Astrocyte (in vitro differentiated cells and primary cell): ENCODE results near the gene ITFG1. TPM values are rescaled to one million over a fixed set of nuclear protein-coding genes. Genes with fewer than 3 reads are reported as not detected.
A peak's percentile ranks its signal among the peaks of the same experiment; 100 is the strongest.
"Not testable (repeated sequence)": the region's sequence is repeated elsewhere in the genome, so short reads cannot be mapped to it uniquely, and the experiment has no call there.

ENCODE experiments used
- DNase-seq: peaks from one replicate; pipeline ENCODE4 v3.0.0-alpha.2; 2010; ENCODE audit warnings: low read depth
- FAIRE-seq: peaks from 2 replicates; lab custom pipeline; 2011; peaks lifted over from hg19 to GRCh38; lab: Jason Lieb, UNC
- H2AFZ ChIP-seq: 2 replicates; pipeline ENCODE4 v1.6.0; 2012; ENCODE audit warnings: low read depth, low read length, inconsistent platforms
- H3K27ac ChIP-seq: 2 replicates; pipeline ENCODE4 v1.5.1; 2011; ENCODE audit warnings: low read depth, low read length, inconsistent platforms
- H3K27me3 ChIP-seq: 2 replicates; pipeline ENCODE4 v1.6.0; 2011; ENCODE audit warnings: low read length, inconsistent platforms; ENCODE audit not compliant: insufficient read depth
- H3K36me3 ChIP-seq: 2 replicates; pipeline ENCODE4 v1.5.1; 2011; ENCODE audit warnings: low read length, inconsistent platforms; ENCODE audit not compliant: insufficient read depth
- H3K4me1 ChIP-seq: 2 replicates; pipeline ENCODE4 v1.5.1; 2011; ENCODE audit warnings: low read length, inconsistent platforms; ENCODE audit not compliant: insufficient read depth
- H3K4me2 ChIP-seq: 2 replicates; pipeline ENCODE4 v1.6.0; 2012; ENCODE audit warnings: low read length, inconsistent platforms
- H3K4me3 ChIP-seq: 2 replicates; pipeline ENCODE4 v1.5.1; 2011; ENCODE audit warnings: low read depth, mild to moderate bottlenecking, low read length, inconsistent platforms; ENCODE audit not compliant: insufficient read depth
- H3K79me2 ChIP-seq: 2 replicates; pipeline ENCODE4 v1.6.0; 2012; ENCODE audit warnings: mild to moderate bottlenecking, low read length, inconsistent platforms; ENCODE audit not compliant: insufficient read depth
- H3K9ac ChIP-seq: 2 replicates; pipeline ENCODE4 v1.6.0; 2012; ENCODE audit warnings: mild to moderate bottlenecking, low read length, inconsistent platforms
- H3K9me3 ChIP-seq: 2 replicates; pipeline ENCODE4 v1.5.1; 2012; ENCODE audit warnings: low read depth, mild to moderate bottlenecking, low read length, inconsistent platforms; ENCODE audit not compliant: insufficient read depth
- H4K20me1 ChIP-seq: 2 replicates; pipeline ENCODE4 v1.6.0; 2012; ENCODE audit warnings: low read length, inconsistent platforms; ENCODE audit not compliant: insufficient read depth
- H3K27ac Mint-ChIP-seq: one replicate; pipeline ENCODE4 v1.8.0; 2021; ENCODE audit warnings: mild to moderate bottlenecking, mixed read lengths; ENCODE audit not compliant: unreplicated experiment
- H3K27me3 Mint-ChIP-seq: one replicate; pipeline ENCODE4 v1.8.0; 2021; ENCODE audit warnings: low read depth, mixed read lengths; ENCODE audit not compliant: unreplicated experiment
- H3K36me3 Mint-ChIP-seq: one replicate; pipeline ENCODE4 v1.8.0; 2021; ENCODE audit warnings: low read depth, mixed read lengths; ENCODE audit not compliant: unreplicated experiment
- H3K4me1 Mint-ChIP-seq: one replicate; pipeline ENCODE4 v1.8.0; 2021; ENCODE audit warnings: low read depth, mixed read lengths; ENCODE audit not compliant: unreplicated experiment
- H3K4me3 Mint-ChIP-seq: one replicate; pipeline ENCODE4 v1.8.0; 2021; ENCODE audit warnings: mild to moderate bottlenecking, moderate library complexity, mixed read lengths; ENCODE audit not compliant: unreplicated experiment
- H3K9me3 Mint-ChIP-seq: one replicate; pipeline ENCODE4 v1.8.0; 2021; ENCODE audit warnings: mild to moderate bottlenecking, mixed read lengths; ENCODE audit not compliant: unreplicated experiment
- EZH2 ChIP-seq: IDR thresholded peaks from 2 replicates; pipeline ENCODE4 v1.6.1; 2012; ENCODE audit warnings: mild to moderate bottlenecking, low read length, inconsistent platforms; ENCODE audit not compliant: insufficient read depth
- total RNA-seq: library from RNA; stranded (reverse); gene quantifications from 2 replicates; pipeline ENCODE4 v1.2.1, GENCODE V29; 2021
- TF ChIP-seq, protein P1 (sequence below): IDR thresholded peaks from 2 replicates; pipeline ENCODE4 v1.5.1; 2011; ENCODE audit warnings: low read depth, mild to moderate bottlenecking, inconsistent platforms, low read length, moderate library complexity; ENCODE audit not compliant: insufficient read depth

Gene ITFG1
- total RNA-seq, 1 donor from 2014 or later = 52.7 TPM

DNA sequence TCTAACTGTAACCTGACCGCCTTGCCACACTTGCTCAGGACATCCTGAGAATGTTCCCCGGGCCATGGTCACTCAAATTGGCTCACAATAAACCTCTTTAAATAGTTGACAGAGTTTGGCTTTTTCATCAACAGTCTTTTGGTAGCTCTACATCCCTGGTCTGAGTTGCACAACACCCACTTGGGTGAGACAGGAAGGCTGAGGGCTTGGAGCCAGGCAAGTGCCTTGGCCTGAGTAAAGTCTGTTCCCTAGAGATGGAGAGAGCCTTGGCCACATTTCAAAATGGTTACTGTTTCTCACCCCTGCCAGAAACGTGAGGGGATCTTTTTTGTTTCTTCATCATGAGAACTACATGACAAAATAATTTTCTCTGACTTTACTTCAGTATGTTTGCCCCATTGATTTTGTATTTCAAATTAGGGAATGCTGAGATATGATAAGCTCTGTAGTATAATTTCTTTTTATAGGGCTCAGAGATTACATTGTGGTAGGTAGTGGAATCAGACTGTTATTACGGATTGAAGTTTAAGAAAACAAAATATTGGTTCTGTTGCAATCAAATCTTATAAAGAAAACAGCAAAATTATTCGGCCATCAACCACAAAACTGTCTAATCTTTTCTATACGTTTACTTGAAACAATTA, 263.2 kb downstream of the ITFG1 start:
- H3K27me3 ChIP-seq = no peaks in the 10 kb centered on the region
- H3K36me3 ChIP-seq = no peaks in the 10 kb centered on the region
- H3K4me3 ChIP-seq = no peak overlapping the region
- H3K27me3 Mint-ChIP-seq = no peaks in the 10 kb centered on the region
- no peaks in the 10 kb centered on the region for H3K4me1 Mint-ChIP-seq
- H3K27ac ChIP-seq = no peak overlapping the region
- no peak overlapping the region for H3K9ac ChIP-seq
- H3K4me2 ChIP-seq = no peak overlapping the region
- no peak overlapping the region for H3K27ac Mint-ChIP-seq
- H3K9me3 Mint-ChIP-seq = no peaks in the 10 kb centered on the region
- no peak for TF ChIP-seq EZH2
- TF ChIP-seq, protein P1, sequence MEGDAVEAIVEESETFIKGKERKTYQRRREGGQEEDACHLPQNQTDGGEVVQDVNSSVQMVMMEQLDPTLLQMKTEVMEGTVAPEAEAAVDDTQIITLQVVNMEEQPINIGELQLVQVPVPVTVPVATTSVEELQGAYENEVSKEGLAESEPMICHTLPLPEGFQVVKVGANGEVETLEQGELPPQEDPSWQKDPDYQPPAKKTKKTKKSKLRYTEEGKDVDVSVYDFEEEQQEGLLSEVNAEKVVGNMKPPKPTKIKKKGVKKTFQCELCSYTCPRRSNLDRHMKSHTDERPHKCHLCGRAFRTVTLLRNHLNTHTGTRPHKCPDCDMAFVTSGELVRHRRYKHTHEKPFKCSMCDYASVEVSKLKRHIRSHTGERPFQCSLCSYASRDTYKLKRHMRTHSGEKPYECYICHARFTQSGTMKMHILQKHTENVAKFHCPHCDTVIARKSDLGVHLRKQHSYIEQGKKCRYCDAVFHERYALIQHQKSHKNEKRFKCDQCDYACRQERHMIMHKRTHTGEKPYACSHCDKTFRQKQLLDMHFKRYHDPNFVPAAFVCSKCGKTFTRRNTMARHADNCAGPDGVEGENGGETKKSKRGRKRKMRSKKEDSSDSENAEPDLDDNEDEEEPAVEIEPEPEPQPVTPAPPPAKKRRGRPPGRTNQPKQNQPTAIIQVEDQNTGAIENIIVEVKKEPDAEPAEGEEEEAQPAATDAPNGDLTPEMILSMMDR = no peak
- DNase-seq (peak; percentile 8), FAIRE-seq (no peak)
- H2AFZ ChIP-seq = no peak overlapping the region
- H3K9me3 ChIP-seq = no peaks in the 10 kb centered on the region
- H3K4me3 Mint-ChIP-seq = no peak overlapping the region
- H3K4me1 ChIP-seq = no peaks in the 10 kb centered on the region
- no peaks in the 10 kb centered on the region for H3K36me3 Mint-ChIP-seq
- H4K20me1 ChIP-seq = no peaks in the 10 kb centered on the region
- no peaks in the 10 kb centered on the region for H3K79me2 ChIP-seq

DNA sequence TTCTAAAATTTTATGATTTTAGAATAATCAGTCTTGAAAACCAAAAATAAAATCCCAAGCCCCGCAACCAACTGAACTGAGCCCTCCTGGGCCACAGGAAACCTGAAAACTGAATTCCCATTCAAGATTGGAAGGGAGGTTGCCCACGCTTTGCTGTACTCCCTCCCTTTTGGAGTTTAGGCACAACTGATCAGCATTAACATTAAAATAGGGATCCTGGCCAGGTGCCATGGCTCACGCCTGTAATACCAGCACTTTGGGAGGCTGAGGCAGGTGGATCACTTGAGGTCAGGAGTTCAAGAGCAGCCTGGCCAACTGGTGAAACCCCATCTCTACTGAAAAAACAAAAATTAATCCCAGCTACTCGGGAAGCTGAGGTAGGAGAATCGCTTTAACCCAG, 264.4 kb downstream of the ITFG1 start:
- H3K27me3 ChIP-seq = no peaks in the 10 kb centered on the region
- no peaks in the 10 kb centered on the region for H3K4me1 Mint-ChIP-seq
- H3K27ac Mint-ChIP-seq = no peak overlapping the region
- no peak overlapping the region for H3K4me3 ChIP-seq
- no peak overlapping the region for H3K4me3 Mint-ChIP-seq
- H3K9me3 ChIP-seq = no peaks in the 10 kb centered on the region
- no peak overlapping the region for H3K4me2 ChIP-seq
- no peaks in the 10 kb centered on the region for H3K4me1 ChIP-seq
- H3K9me3 Mint-ChIP-seq = peaks cover 2% of the 10 kb centered on the region
- H3K27me3 Mint-ChIP-seq = no peaks in the 10 kb centered on the region
- H3K27ac ChIP-seq = no peak overlapping the region
- no peak overlapping the region for H3K9ac ChIP-seq
- H2AFZ ChIP-seq = no peak overlapping the region
- no peak for DNase-seq
- H4K20me1 ChIP-seq = no peaks in the 10 kb centered on the region
- H3K36me3 Mint-ChIP-seq = peaks cover 1% of the 10 kb centered on the region
- no peak for FAIRE-seq
- H3K36me3 ChIP-seq = no peaks in the 10 kb centered on the region
- TF ChIP-seq EZH2 = no peak
- H3K79me2 ChIP-seq = no peaks in the 10 kb centered on the region

DNA sequence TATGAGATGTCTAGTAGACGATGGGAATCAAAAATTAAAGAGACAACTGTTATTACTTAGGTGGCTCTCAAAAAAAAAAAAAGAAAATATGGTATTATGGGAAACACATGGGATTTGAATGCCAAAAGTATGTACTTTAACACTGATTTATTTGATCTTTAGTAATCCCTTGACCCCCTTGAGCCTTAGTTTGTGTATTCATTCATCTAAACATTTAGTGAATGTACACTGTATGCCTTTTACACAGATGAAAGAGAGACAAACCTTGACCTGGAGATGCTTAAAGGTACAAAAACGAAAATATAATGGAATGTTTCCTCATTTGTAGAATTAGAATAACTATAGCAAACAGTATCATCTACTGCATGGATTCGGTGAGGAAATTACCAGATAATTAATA, 278.5 kb downstream of the ITFG1 start:
- Histone ChIP-seq H3K79me2 (no peaks in the 10 kb centered on the region), H3K36me3 (no peaks in the 10 kb centered on the region), H3K9ac (no peak overlapping the region), H3K4me2 (no peak overlapping the region), H3K27me3 (no peaks in the 10 kb centered on the region), H4K20me1 (no peaks in the 10 kb centered on the region), H3K9me3 (no peaks in the 10 kb centered on the region), H3K27ac (no peak overlapping the region), H3K4me3 (no peak overlapping the region), H2AFZ (no peak overlapping the region), H3K4me1 (no peaks in the 10 kb centered on the region)
- H3K9me3 Mint-ChIP-seq = peaks cover 8% of the 10 kb centered on the region
- no peak overlapping the region for H3K27ac Mint-ChIP-seq
- H3K36me3 Mint-ChIP-seq = peaks cover 12% of the 10 kb centered on the region
- no peak for TF ChIP-seq EZH2
- TF ChIP-seq, protein P1 = no peak
- no peak for FAIRE-seq
- no peak overlapping the region for H3K4me3 Mint-ChIP-seq
- H3K4me1 Mint-ChIP-seq = no peaks in the 10 kb centered on the region
- H3K27me3 Mint-ChIP-seq = no peaks in the 10 kb centered on the region
- DNase-seq = no peak

DNA sequence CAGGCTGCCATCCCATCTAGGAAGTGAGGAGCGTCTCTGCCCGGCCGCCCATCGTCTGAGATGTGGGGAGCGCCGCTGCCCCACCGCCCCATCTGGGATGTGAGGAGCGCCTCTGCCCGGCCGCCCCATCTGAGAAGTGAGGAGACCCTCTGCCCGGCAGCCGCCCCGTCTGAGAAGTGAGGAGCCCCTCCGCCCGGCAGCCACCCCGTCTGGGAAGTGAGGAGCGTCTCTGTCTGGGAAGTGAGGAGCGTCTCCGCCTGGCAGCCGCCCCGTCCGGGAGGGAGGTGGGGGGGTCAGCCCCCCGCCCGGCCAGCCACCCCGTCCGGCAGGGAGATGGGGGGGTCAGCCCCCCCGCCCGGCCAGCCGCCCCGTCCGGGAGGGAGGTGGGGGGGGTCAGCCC, 279.8 kb downstream of the ITFG1 start:
- H3K9me3 ChIP-seq, H3K4me1 Mint-ChIP-seq, H3K27ac ChIP-seq, H3K27me3 ChIP-seq, H3K4me3 Mint-ChIP-seq, H3K4me1 ChIP-seq, H3K4me2 ChIP-seq, H3K36me3 ChIP-seq, H4K20me1 ChIP-seq, H2AFZ ChIP-seq, H3K9me3 Mint-ChIP-seq, H3K9ac ChIP-seq, H3K79me2 ChIP-seq, FAIRE-seq, H3K27me3 Mint-ChIP-seq, H3K27ac Mint-ChIP-seq, DNase-seq, H3K4me3 ChIP-seq: not testable (repeated sequence)
- H3K36me3 Mint-ChIP-seq = peaks cover 12% of the 10 kb centered on the region
